ENCODE results near the gene DENND1C.

GRCh38 chr19:6521718-6522646, 40.4 kb upstream of the DENND1C start:
- TF ChIP-seq EP300 (IDR thresholded peaks at IDR 0.05) (no peak), BCL3 (IDR thresholded peaks at IDR 0.05) (no peak)

All from A549 (cell line).